NOMO-1 treated with DMSO at 0.1 percent for 48 hours (cell line): ENCODE results near the gene TMEM17.

Source experiments
- DNase-seq: peaks from one replicate; lab custom pipeline; 2025; ENCODE audit not compliant: unreplicated experiment; lab: John Stamatoyannopoulos, UW

The TMEM17 gene

GRCh38 chr2:62473246-62473827, 32.7 kb downstream of the TMEM17 start:
- no peak for DNase-seq

- no peak for DNase-seq
Observed at GRCh38 chr2:62472312-62472711, 33.7 kb downstream of the TMEM17 start.

- no peak for DNase-seq
Observed at GRCh38 chr2:62471816-62472215, 34.2 kb downstream of the TMEM17 start.

- DNase-seq: no peak
Observed at GRCh38 chr2:62471404-62471803, 34.6 kb downstream of the TMEM17 start.

- DNase-seq: no peak
Observed at GRCh38 chr2:62469548-62469947, 36.4 kb downstream of the TMEM17 start.

GRCh38 chr2:62469114-62469513, 36.9 kb downstream of the TMEM17 start:
- DNase-seq: no peak

- no peak for DNase-seq
Observed at GRCh38 chr2:62467475-62468321, 38.3 kb downstream of the TMEM17 start.

- no peak for DNase-seq
Observed at GRCh38 chr2:62467100-62467474, 38.9 kb downstream of the TMEM17 start.

- no peak for DNase-seq
Observed at GRCh38 chr2:62466503-62466854, 39.5 kb downstream of the TMEM17 start.

GRCh38 chr2:62465741-62466502, 40.1 kb downstream of the TMEM17 start:
- no peak for DNase-seq

- no peak for DNase-seq
Observed at GRCh38 chr2:62465039-62465740, 40.8 kb downstream of the TMEM17 start.

GRCh38 chr2:62464221-62465007, 41.6 kb downstream of the TMEM17 start:
- DNase-seq: no peak

GRCh38 chr2:62462211-62462610, 43.8 kb downstream of the TMEM17 start:
- DNase-seq: no peak

GRCh38 chr2:62461707-62462106, 44.3 kb downstream of the TMEM17 start:
- DNase-seq: no peak

GRCh38 chr2:62461017-62461553, 44.9 kb downstream of the TMEM17 start:
- DNase-seq: no peak

GRCh38 chr2:62460175-62460574, 45.8 kb downstream of the TMEM17 start:
- no peak for DNase-seq

GRCh38 chr2:62459672-62460071, 46.3 kb downstream of the TMEM17 start:
- no peak for DNase-seq

GRCh38 chr2:62459106-62459505, 46.9 kb downstream of the TMEM17 start:
- DNase-seq: no peak

- DNase-seq: no peak
Observed at GRCh38 chr2:62458671-62459081, 47.3 kb downstream of the TMEM17 start.

- DNase-seq: no peak
Observed at GRCh38 chr2:62458206-62458641, 47.8 kb downstream of the TMEM17 start.
